Measurements from ENCODE around the gene SPC24. TPM values are rescaled to one million over a fixed set of nuclear protein-coding genes. Genes with fewer than 3 reads are reported as not detected.
A peak's percentile ranks its signal among the peaks of the same experiment; 100 is the strongest.

SPC24 gene
- total and polyA plus RNA-seq, 2 of the 4 experiments (the other 2 are of a cell fraction): 12.2 to 97.5 TPM

- peak overlapping the region; percentile 51; the same call in 1 of the 3 replicates for H2BK15ac ChIP-seq (ENCODE audit: low read depth, low read length)
- H3K9ac ChIP-seq (ENCODE audit: low read depth, low read length): peak overlapping the region; percentile 52; the same call in 1 of the 2 replicates
- peak overlapping the region; percentile 6; the same call in 1 of the 2 replicates for H3K4me2 ChIP-seq (ENCODE audit: low read depth, low read length)
- H4K20me1 ChIP-seq (ENCODE audit: insufficient read depth, low read length): no peaks in the 10 kb centered on the region
- H3K18ac ChIP-seq (ENCODE audit: low read depth, low read length): no peak overlapping the region
- intact Hi-C loops (cut with micrococcal nuclease) (no loop called here), in situ Hi-C loops (cut with MboI; ENCODE audit: low sequenced_read_pairs) (no loop called here), dilution Hi-C loops (cut with HindIII; ENCODE audit: low sequenced_read_pairs, unreplicated experiment) (no loop called here)
- peak overlapping the region; percentile 58 for H3K4ac ChIP-seq (ENCODE audit: low read depth, low read length)
- DNase-seq (no peak), ATAC-seq (ENCODE audit: low read depth) (no peak)
- no peaks in the 10 kb centered on the region for H3K9me3 ChIP-seq (ENCODE audit: control insufficient read depth, insufficient read depth, low read length)
- H4K91ac ChIP-seq (ENCODE audit: insufficient read depth, low read depth, low read length): no peak overlapping the region
- H4K5ac ChIP-seq (ENCODE audit: low read depth, low read length): peak overlapping the region; percentile 1; the same call in 1 of the 2 replicates
- H2BK20ac ChIP-seq (ENCODE audit: low read depth, low read length): no peak overlapping the region
- H3K27ac ChIP-seq (ENCODE audit: insufficient read depth, low read length): no peak overlapping the region; the same call in 1 of the 2 replicates
- no peaks in the 10 kb centered on the region for H3K36me3 ChIP-seq (ENCODE audit: control insufficient read depth, insufficient read depth, low read length)
- POLR2A ChIA-PET (ENCODE audit: unreplicated experiment): no interaction called here
- H4K8ac ChIP-seq (ENCODE audit: low read depth in 2 of 2, low read length in 2 of 2): peak overlapping the region; percentile 16 to 50; a peak in 1 of 4 replicates
- no peak overlapping the region for H2AK9ac ChIP-seq (replicated peaks; ENCODE audit: low read depth, low read length, poor library complexity)
- peak overlapping the region; percentile 18 for H2AK5ac ChIP-seq (ENCODE audit: low read depth, low read length)
- peak overlapping the region; percentile 76 for H3K23ac ChIP-seq (ENCODE audit: low read depth, low read length)
- H3K27me3 ChIP-seq (ENCODE audit: control insufficient read depth, insufficient read depth, low read length): no peaks in the 10 kb centered on the region
- H3K14ac ChIP-seq (replicated peaks; ENCODE audit: low read depth, low read length): peak overlapping the region; percentile 77
- no peak overlapping the region for H2BK120ac ChIP-seq (ENCODE audit: low read depth, low read length)
- no peak overlapping the region; the same call in 1 of the 2 replicates for H3K4me3 ChIP-seq (ENCODE audit: insufficient read depth, low read depth, low read length)
- 0% methylated on average over 1 of the region's 6 CpGs; no CpG with 5 or more reads in 1 of the 2 experiments for WGBS, 2 experiments (ENCODE audit: extremely low coverage in 2 of 2, insufficient read length in 1 of 2)
- BruUV-seq (replicated peaks): no TSS peak
- H3K9me1 ChIP-seq (ENCODE audit: insufficient read depth, low read length): peaks cover 5% of the 10 kb centered on the region; the same call in 1 of the 2 replicates
- CTCF ChIA-PET: interaction anchor here (0.6 kb wide), 1 partner anchor 391 kb away, joined by 3 read pairs; no protein-coding TSS in a partner anchor
- no peak overlapping the region for H3K56ac ChIP-seq (ENCODE audit: extremely low read depth, insufficient read depth, low read length)
- H2AFZ ChIP-seq (replicated peaks; ENCODE audit: low read length, poor library complexity): peak overlapping the region; percentile 34
- TF ChIP-seq NFE2L2 (IDR thresholded peaks at IDR 0.05; ENCODE audit: low read depth, low read length) (no peak), SMC3 (IDR thresholded peaks at IDR 0.05; ENCODE audit: low read depth, low read length) (no peak), USF2 (IDR thresholded peaks at IDR 0.05; ENCODE audit: low read depth, low read length) (no peak)
- no peak overlapping the region for H2BK5ac ChIP-seq (ENCODE audit: low read depth, low read length, poor library complexity, severe bottlenecking)
- H3K4me1 ChIP-seq (ENCODE audit: control insufficient read depth, insufficient read depth, low read length): peaks cover 22% of the 10 kb centered on the region
- H3K79me1 ChIP-seq (ENCODE audit: low read depth in 1 of 2, low read length in 2 of 2): peaks cover 16 to 36% of the 10 kb centered on the region in 2 experiments
Measured at GRCh38 chr19:11154683-11155047, 917 bp downstream of the SPC24 start.
